Measurements from ENCODE around the gene NRROS. TPM values are rescaled to one million over a fixed set of nuclear protein-coding genes. Genes with fewer than 3 reads are reported as not detected.

The NRROS gene
- polyA plus RNA-seq, 1 of the 3 experiments (the other 2 are of a cell fraction), result 0.25 TPM

- H3F3A ChIP-seq (replicated peaks; ENCODE audit: insufficient read depth), result no peaks in the 10 kb centered on the region
- CTCF ChIA-PET, result interaction anchor here (1.3 to 2.9 kb wide), 3 partner anchors 10 to 171 kb away, joined by 3 to 15 read pairs (median 3); no protein-coding TSS in a partner anchor
- no peak for TF ChIP-seq PBX3 (IDR thresholded peaks at IDR 0.05)
- TF ChIP-seq POLR2AphosphoS5 (IDR thresholded peaks at IDR 0.05; ENCODE audit: low read depth, low read length), result no peak
- TF ChIP-seq, protein P1, sequence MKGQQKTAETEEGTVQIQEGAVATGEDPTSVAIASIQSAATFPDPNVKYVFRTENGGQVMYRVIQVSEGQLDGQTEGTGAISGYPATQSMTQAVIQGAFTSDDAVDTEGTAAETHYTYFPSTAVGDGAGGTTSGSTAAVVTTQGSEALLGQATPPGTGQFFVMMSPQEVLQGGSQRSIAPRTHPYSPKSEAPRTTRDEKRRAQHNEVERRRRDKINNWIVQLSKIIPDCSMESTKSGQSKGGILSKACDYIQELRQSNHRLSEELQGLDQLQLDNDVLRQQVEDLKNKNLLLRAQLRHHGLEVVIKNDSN (IDR thresholded peaks at IDR 0.05; ENCODE audit: borderline replicate concordance, low read depth), result no peak
Measured at GRCh38 chr3:196694941-196695848, 55.7 kb downstream of the NRROS start.

DNA sequence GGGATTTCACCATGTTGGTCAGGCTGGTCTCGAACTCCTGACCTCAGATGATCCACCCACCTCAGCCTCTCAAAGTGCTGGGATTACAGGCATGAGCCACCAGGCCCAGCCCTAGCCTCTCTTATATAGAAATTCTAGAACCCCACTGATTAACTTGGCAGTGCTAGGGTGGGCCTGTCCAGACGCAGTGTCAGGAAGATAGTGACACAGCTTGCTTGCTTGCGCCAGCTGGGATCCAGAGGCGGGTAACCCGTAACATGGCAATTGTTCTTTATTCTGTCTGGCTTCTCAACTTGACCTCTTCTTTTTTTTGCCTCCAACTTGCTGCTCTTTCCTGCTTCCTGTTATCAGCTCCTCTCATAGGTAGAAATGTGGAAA lies 56.3 kb downstream of the NRROS start:
- Histone ChIP-seq H3K4me1 (ENCODE audit: control insufficient read depth in 1 of 2, insufficient read depth in 2 of 2, low read depth in 1 of 2, low read length in 1 of 2) (no peaks in the 10 kb centered on the region), H3K4me2 (no peak overlapping the region), H3K36me3 (replicated peaks in 1 of 2; ENCODE audit: control insufficient read depth in 1 of 2, insufficient read depth in 2 of 2, low read length in 1 of 2) (no peaks in the 10 kb centered on the region), H3K4me3 (ENCODE audit: low read depth in 2 of 2, low read length in 1 of 2) (no peak overlapping the region), H3K27me3 (ENCODE audit: insufficient read depth) (no peaks in the 10 kb centered on the region), H4K20me1 (ENCODE audit: insufficient read depth) (no peaks in the 10 kb centered on the region), H3F3A (replicated peaks; ENCODE audit: insufficient read depth) (no peaks in the 10 kb centered on the region), H3K9ac (no peak overlapping the region), H3K27ac (ENCODE audit: low read depth in 2 of 2, low read length in 1 of 2) (no peak overlapping the region), H3K9me3 (no peaks in the 10 kb centered on the region), H2AFZ (ENCODE audit: low read depth) (no peak overlapping the region), H3K9me2 (no peaks in the 10 kb centered on the region), H3K79me2 (ENCODE audit: insufficient read depth) (no peaks in the 10 kb centered on the region)
- DNase-seq, result no peak
- ChIA-PET CTCF (interaction anchor here (1.3 to 2.9 kb wide), 4 partner anchors 11 to 172 kb away, joined by 3 to 15 read pairs (median 3); no protein-coding TSS in a partner anchor), POLR2A (no interaction called here)
- TF ChIP-seq RAD21 (IDR thresholded peaks at IDR 0.05; ENCODE audit: low read length) (no peak), FOXJ3 (CRISPR knock-in tag; IDR thresholded peaks at IDR 0.05) (no peak), MXI1 (IDR thresholded peaks at IDR 0.05; ENCODE audit: low read depth, low read length) (no peak), IRF3 (IDR thresholded peaks at IDR 0.05; ENCODE audit: low read depth, low read length) (no peak), POLR2AphosphoS5 (IDR thresholded peaks at IDR 0.05; ENCODE audit: low read depth, low read length) (no peak), RCOR1 (IDR thresholded peaks at IDR 0.05; ENCODE audit: low read length) (no peak), GATA2 (CRISPR knock-in tag; IDR thresholded peaks at IDR 0.05) (no peak), ELF1 (IDR thresholded peaks at IDR 0.05) (no peak), PBX3 (IDR thresholded peaks at IDR 0.05) (no peak), RFX5 (IDR thresholded peaks at IDR 0.05; ENCODE audit: low read length) (no peak), TCF12 (IDR thresholded peaks at IDR 0.05) (no peak)
- TF ChIP-seq, protein P2, sequence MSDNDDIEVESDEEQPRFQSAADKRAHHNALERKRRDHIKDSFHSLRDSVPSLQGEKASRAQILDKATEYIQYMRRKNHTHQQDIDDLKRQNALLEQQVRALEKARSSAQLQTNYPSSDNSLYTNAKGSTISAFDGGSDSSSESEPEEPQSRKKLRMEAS (IDR thresholded peaks at IDR 0.05; ENCODE audit: low read depth), result no peak
- 96% methylated on average over 5 of the region's 5 CpGs for WGBS (ENCODE audit: low lambda C conversion rate)

More at GRCh38 chr3:196694941-196695848, 55.7 kb downstream of the NRROS start:
- H3K9ac ChIP-seq, result no peak overlapping the region
- POLR2A ChIA-PET, result no interaction called here
- H2AFZ ChIP-seq (ENCODE audit: low read depth), result no peak overlapping the region
- H3K36me3 ChIP-seq (replicated peaks in 1 of 2; ENCODE audit: control insufficient read depth in 1 of 2, insufficient read depth in 2 of 2, low read length in 1 of 2), result no peaks in the 10 kb centered on the region
- H3K4me3 ChIP-seq (ENCODE audit: low read depth in 2 of 2, low read length in 1 of 2), result no peak overlapping the region
- no peaks in the 10 kb centered on the region for H3K4me1 ChIP-seq (ENCODE audit: control insufficient read depth in 1 of 2, insufficient read depth in 2 of 2, low read depth in 1 of 2, low read length in 1 of 2)
- no peak for DNase-seq
- no peaks in the 10 kb centered on the region for H3K27me3 ChIP-seq (ENCODE audit: insufficient read depth)
- H3K4me2 ChIP-seq, result no peak overlapping the region
- 92% methylated on average over 17 of the region's 17 CpGs for WGBS (ENCODE audit: low lambda C conversion rate)
- no peaks in the 10 kb centered on the region for H3K9me3 ChIP-seq
- no peaks in the 10 kb centered on the region for H3K79me2 ChIP-seq (ENCODE audit: insufficient read depth)
- H3K27ac ChIP-seq (ENCODE audit: low read depth in 2 of 2, low read length in 1 of 2), result no peak overlapping the region
- no peaks in the 10 kb centered on the region for H4K20me1 ChIP-seq (ENCODE audit: insufficient read depth)
- no peaks in the 10 kb centered on the region for H3K9me2 ChIP-seq
